ENCODE measurements around the gene YES1.

The YES1 gene

DNA sequence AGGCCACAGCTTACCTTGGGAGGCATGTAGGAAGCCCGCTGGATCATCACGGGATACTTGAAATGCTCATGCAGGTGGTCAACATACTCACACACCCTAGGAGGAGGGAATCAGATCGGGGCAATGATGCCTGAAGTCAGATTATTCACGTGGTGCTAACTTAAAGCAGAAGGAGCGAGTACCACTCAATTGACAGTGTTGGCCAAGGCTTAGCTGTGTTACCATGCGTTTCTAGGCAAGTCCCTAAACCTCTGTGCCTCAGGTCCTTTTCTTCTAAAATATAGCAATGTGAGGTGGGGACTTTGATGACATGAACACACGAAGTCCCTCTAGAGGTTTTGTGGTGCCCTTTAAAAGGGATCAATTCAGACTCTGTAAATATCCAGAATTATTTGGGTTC is 136.7 kb downstream of the YES1 start:
- no peak overlapping the region for H3K4me3 ChIP-seq (ENCODE audit: low read length)
- no peak for DNase-seq (ENCODE audit: low read depth, low spot score)

DNA sequence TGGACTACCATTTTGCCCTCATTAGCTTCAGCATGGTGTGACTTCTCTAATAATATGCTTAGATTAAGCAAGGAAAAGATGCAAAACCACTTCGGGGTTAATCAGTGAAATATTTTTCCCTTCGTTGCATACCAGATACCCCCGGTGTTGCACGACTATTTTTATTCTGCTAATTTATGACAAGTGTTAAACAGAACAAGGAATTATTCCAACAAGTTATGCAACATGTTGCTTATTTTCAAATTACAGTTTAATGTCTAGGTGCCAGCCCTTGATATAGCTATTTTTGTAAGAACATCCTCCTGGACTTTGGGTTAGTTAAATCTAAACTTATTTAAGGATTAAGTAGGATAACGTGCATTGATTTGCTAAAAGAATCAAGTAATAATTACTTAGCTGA is 138.3 kb downstream of the YES1 start:
- DNase-seq (ENCODE audit: low read depth, low spot score), result no peak

DNA sequence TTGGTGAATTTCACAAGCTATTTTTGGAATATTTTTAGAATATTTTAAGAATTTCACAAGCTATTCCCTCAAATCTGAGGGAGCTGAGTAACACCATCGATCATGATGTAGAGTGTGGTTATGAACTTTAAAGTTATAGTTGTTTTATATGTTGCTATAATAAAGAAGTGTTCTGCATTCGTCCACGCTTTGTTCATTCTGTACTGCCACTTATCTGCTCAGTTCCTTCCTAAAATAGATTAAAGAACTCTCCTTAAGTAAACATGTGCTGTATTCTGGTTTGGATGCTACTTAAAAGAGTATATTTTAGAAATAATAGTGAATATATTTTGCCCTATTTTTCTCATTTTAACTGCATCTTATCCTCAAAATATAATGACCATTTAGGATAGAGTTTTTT is 138.7 kb downstream of the YES1 start:
- DNase-seq (ENCODE audit: low read depth, low spot score), result no peak
- no peak overlapping the region for H3K4me3 ChIP-seq (ENCODE audit: low read length)

More for the DNA sequence above, 138.3 kb downstream of the YES1 start:
- no peak overlapping the region for H3K4me3 ChIP-seq (ENCODE audit: low read length)

Measured in Jurkat, Clone E6-1 (cell line).